Osteocyte (in vitro differentiated cells): ENCODE data around the gene PSORS1C1. TPM values are rescaled to one million over a fixed set of nuclear protein-coding genes. Genes with fewer than 3 reads are reported as not detected.

ENCODE experiments used
- DNase-seq: peaks from one replicate; pipeline ENCODE4 v3.0.0; 2021; ENCODE audit warnings: mixed read lengths; ENCODE audit not compliant: unreplicated experiment; ENCODE audit errors: extremely low spot score
- H3K27ac Mint-ChIP-seq: one replicate; pipeline ENCODE4 v1.8.0; 2021; ENCODE audit warnings: mild to moderate bottlenecking, mixed read lengths; ENCODE audit not compliant: unreplicated experiment
- H3K27me3 Mint-ChIP-seq: one replicate; pipeline ENCODE4 v1.8.0; 2021; ENCODE audit warnings: mixed read lengths; ENCODE audit not compliant: unreplicated experiment
- H3K36me3 Mint-ChIP-seq: one replicate; pipeline ENCODE4 v1.8.0; 2021; ENCODE audit warnings: mixed read lengths; ENCODE audit not compliant: unreplicated experiment
- H3K4me1 Mint-ChIP-seq: one replicate; pipeline ENCODE4 v1.8.0; 2021; ENCODE audit warnings: mixed read lengths; ENCODE audit not compliant: unreplicated experiment
- H3K4me3 Mint-ChIP-seq: one replicate; pipeline ENCODE4 v1.8.0; 2021; ENCODE audit warnings: mild to moderate bottlenecking, moderate library complexity, mixed read lengths; ENCODE audit not compliant: unreplicated experiment
- H3K9me3 Mint-ChIP-seq: one replicate; pipeline ENCODE4 v1.8.0; 2021; ENCODE audit warnings: mixed read lengths; ENCODE audit not compliant: unreplicated experiment
- CTCF ChIP-seq: fragments of 200-600 bp; sonication (generic); IDR thresholded peaks from 2 replicates; pipeline ENCODE4 v1.5.0; 2021; ENCODE audit warnings: antibody characterized with exemption, mild to moderate bottlenecking, moderate library complexity
- total RNA-seq: library from RNA; stranded (reverse); gene quantifications from 2 replicates; pipeline ENCODE4 v1.2.1, GENCODE V29; 2021

The PSORS1C1 gene
- total RNA-seq, 1 donor from 2014 or later: 3.2 TPM

- no peak overlapping the region for H3K27ac Mint-ChIP-seq
- no peaks in the 10 kb centered on the region for H3K9me3 Mint-ChIP-seq
- DNase-seq: no peak
- H3K4me3 Mint-ChIP-seq: no peak overlapping the region
- H3K27me3 Mint-ChIP-seq: peaks cover 24% of the 10 kb centered on the region
- no peaks in the 10 kb centered on the region for H3K36me3 Mint-ChIP-seq
- H3K4me1 Mint-ChIP-seq: peaks cover 1% of the 10 kb centered on the region
- no peak for TF ChIP-seq CTCF
Observed at GRCh38 chr6:31096656-31097055, 17.9 kb upstream of the PSORS1C1 start.

GRCh38 chr6:31098449-31098938 lies 16.1 kb upstream of the PSORS1C1 start:
- no peaks in the 10 kb centered on the region for H3K36me3 Mint-ChIP-seq
- H3K27me3 Mint-ChIP-seq: peaks cover 28% of the 10 kb centered on the region
- peaks cover 1% of the 10 kb centered on the region for H3K4me1 Mint-ChIP-seq
- no peaks in the 10 kb centered on the region for H3K9me3 Mint-ChIP-seq
- H3K27ac Mint-ChIP-seq: no peak overlapping the region
- TF ChIP-seq CTCF: no peak
- H3K4me3 Mint-ChIP-seq: no peak overlapping the region
- no peak for DNase-seq

DNA sequence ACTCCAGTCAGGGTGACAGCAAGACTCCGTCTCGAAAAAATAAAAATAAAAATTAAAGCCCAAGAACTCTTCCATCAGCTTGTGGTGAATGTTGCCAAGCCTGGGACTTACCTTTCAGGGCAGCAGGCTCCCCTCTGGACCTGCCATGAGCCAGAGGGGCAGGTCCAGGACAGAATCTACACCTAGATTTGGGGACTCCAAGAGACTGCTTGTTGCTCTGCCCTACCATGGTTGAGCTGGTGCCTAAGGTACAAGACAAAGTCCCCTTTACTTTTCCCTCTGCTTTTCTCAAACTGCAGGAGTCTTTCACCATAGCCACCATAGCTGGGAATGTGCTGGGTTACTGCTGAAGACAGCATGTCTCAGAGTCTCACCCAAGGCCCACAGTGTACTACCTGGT lies 11.5 kb upstream of the PSORS1C1 start:
- H3K4me3 Mint-ChIP-seq: no peak overlapping the region
- no peak for DNase-seq
- H3K27me3 Mint-ChIP-seq: peaks cover 32% of the 10 kb centered on the region
- no peaks in the 10 kb centered on the region for H3K36me3 Mint-ChIP-seq
- no peaks in the 10 kb centered on the region for H3K4me1 Mint-ChIP-seq
- no peaks in the 10 kb centered on the region for H3K9me3 Mint-ChIP-seq
- no peak for TF ChIP-seq CTCF
- H3K27ac Mint-ChIP-seq: no peak overlapping the region

- TF ChIP-seq CTCF: no peak
- Mint-ChIP-seq H3K36me3 (no peaks in the 10 kb centered on the region), H3K4me1 (no peaks in the 10 kb centered on the region), H3K4me3 (no peak overlapping the region), H3K27me3 (peaks cover 40% of the 10 kb centered on the region), H3K27ac (no peak overlapping the region), H3K9me3 (no peaks in the 10 kb centered on the region)
- no peak for DNase-seq
Observed at GRCh38 chr6:31107052-31107451, 7.5 kb upstream of the PSORS1C1 start.

DNA sequence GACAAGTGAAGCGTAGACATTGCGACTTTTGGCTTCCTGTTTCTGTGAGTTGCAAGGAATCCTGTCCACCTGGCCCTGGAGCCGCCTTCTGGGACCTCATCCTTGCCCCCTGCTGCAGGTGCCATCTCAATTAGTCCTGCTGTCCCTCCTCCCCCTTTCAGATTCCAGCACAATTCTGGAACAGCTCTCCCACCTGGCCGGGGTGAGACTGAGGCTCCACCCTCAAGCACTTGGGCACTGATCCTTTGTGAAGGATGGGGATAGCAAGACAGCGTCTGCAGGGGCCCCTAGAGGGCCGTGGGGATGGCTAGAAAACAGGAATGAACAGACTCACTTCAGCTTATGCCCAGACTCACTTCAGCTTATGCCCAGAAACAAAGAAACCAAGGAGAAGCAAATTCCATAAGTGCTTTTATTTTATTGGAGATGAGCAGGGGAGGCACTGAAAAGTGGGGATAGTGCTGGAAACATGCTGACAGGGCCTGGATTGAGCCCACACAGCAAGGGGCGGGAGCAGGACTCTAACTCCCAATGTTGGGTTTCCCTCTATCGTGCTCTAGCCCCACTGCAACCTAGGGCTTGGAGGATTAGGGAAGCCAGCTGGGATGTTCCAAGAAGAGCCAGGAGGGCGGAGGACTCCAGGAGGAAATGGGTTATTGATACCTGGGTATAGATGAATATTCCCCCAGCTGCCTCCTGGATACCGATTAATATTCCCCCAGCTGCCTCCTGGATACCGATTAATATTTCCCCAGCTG lies 3.6 kb upstream of the PSORS1C1 start:
- Mint-ChIP-seq H3K36me3 (no peaks in the 10 kb centered on the region), H3K9me3 (no peaks in the 10 kb centered on the region), H3K27ac (no peak overlapping the region), H3K4me3 (no peak overlapping the region), H3K4me1 (peaks cover 32% of the 10 kb centered on the region), H3K27me3 (peaks cover 32% of the 10 kb centered on the region)
- DNase-seq: no peak
- TF ChIP-seq CTCF: no peak
